HepG2 (cell line): ENCODE results near the gene ZNF831. TPM values are rescaled to one million over a fixed set of nuclear protein-coding genes. Genes with fewer than 3 reads are reported as not detected.

ENCODE experiments used
- ATAC-seq: fragments of 200-7000 bp; cut with Tn5 transposase; 3 replicates; pipeline ENCODE4 v1.9.1; 2020; ENCODE audit warnings: mild to moderate bottlenecking, moderate library complexity
- BruUV-seq: library from RNA; stranded (reverse); fragments of 400-500 nt; replicated peaks from 2 replicates; lab custom pipeline; 2021; lab: Mats Ljungman, UMichigan
- CTCF ChIA-PET: fragments of 300-600 bp; formaldehyde crosslinking; extraction: SDS; loops from one replicate; lab custom pipeline; 2021; ENCODE audit warnings: low total read pairs, inconsistent platforms, low intra/inter-chr PET ratio; lab: Yijun Ruan, JAX
- POLR2A ChIA-PET: fragments of 350-600 bp; sonication (Branson Sonifier 250); formaldehyde crosslinking; loops from one replicate; lab custom pipeline; 2020; ENCODE audit warnings: antibody characterized with exemption, inconsistent platforms; lab: Yijun Ruan, JAX
- DNase-seq: peaks from one replicate; pipeline ENCODE4 v3.0.0-alpha.2; 2015; ENCODE audit warnings: low spot score
- FAIRE-seq: peaks from 3 replicates; lab custom pipeline; 2011; peaks lifted over from hg19 to GRCh38; lab: Jason Lieb, UNC
- H2AFZ ChIP-seq: one replicate; pipeline ENCODE4 v1.6.1; 2011; ENCODE audit warnings: low read length, inconsistent platforms
- H3K27ac ChIP-seq: fragments of 300-600 bp; 3 replicates; pipeline ENCODE4 v1.8.0; 2011; ENCODE audit warnings: mixed run types, mild to moderate bottlenecking, mixed read lengths, low read length, inconsistent platforms; ENCODE audit not compliant: insufficient read depth; ENCODE audit errors: extremely low read length
- H3K27me3 ChIP-seq, 2 experiments: fragments of 200-600 bp in 1 of 2; 2 replicates in 1 of 2; 3 replicates in 1 of 2; pipeline versions ENCODE4 v1.6.0 to v1.8.0; 2011; ENCODE audit warnings: low read length in 2 of 2, mild to moderate bottlenecking in 2 of 2, moderate library complexity in 2 of 2, inconsistent platforms in 1 of 2; ENCODE audit not compliant: insufficient read depth in 2 of 2, control insufficient read depth in 1 of 2
- H3K36me3 ChIP-seq, 2 experiments: fragments of 200-600 bp in 1 of 2; replicated peaks in 1 of 2; 2 replicates in 1 of 2; 3 replicates in 1 of 2; pipeline versions ENCODE4 v1.5.1 to v1.8.0; 2011; ENCODE audit warnings: low read length in 2 of 2, inconsistent platforms in 1 of 2; ENCODE audit not compliant: insufficient read depth in 2 of 2, control insufficient read depth in 1 of 2
- H3K4me1 ChIP-seq: 2 replicates; pipeline ENCODE4 v1.5.1; 2012; ENCODE audit warnings: low read length, inconsistent platforms; ENCODE audit not compliant: insufficient read depth
- H3K4me2 ChIP-seq: 2 replicates; pipeline ENCODE4 v1.6.0; 2011; ENCODE audit warnings: low read depth, low read length, inconsistent platforms
- H3K4me3 ChIP-seq, 3 experiments: fragments of 200-600 bp in 1 of 3; sonication (generic), shearing (Covaris generic) in 1 of 3; replicated peaks in 1 of 3; 2 replicates each; pipeline ENCODE4 v1.5.1; 2011 to 2016; ENCODE audit warnings: low read length in 3 of 3, inconsistent platforms in 2 of 3, low read depth in 2 of 3, mild to moderate bottlenecking in 2 of 3, control low read depth in 1 of 3, mixed read lengths in 1 of 3; ENCODE audit not compliant: insufficient read depth in 1 of 3
- H3K79me2 ChIP-seq: one replicate; pipeline ENCODE4 v1.6.1; 2011; ENCODE audit warnings: low read length, inconsistent platforms; ENCODE audit not compliant: insufficient read depth
- H3K9ac ChIP-seq: 2 replicates; pipeline ENCODE4 v1.6.0; 2011; ENCODE audit warnings: mild to moderate bottlenecking, low read depth, low read length, inconsistent platforms; ENCODE audit not compliant: insufficient read depth
- H3K9me3 ChIP-seq: 2 replicates; pipeline ENCODE4 v1.5.1; 2012; ENCODE audit warnings: mild to moderate bottlenecking, low read length
- H4K20me1 ChIP-seq: 2 replicates; pipeline ENCODE4 v1.6.0; 2011; ENCODE audit warnings: inconsistent platforms, mild to moderate bottlenecking, low read length, moderate library complexity; ENCODE audit not compliant: insufficient read depth
- HDAC2 ChIP-seq: sonication (generic); formaldehyde crosslinking; IDR thresholded peaks from 2 replicates; pipeline ENCODE4 v1.4.0; 2020; ENCODE audit warnings: missing genetic modification reagents
- IKZF1 ChIP-seq: fragments of 450-650 bp; IDR thresholded peaks from 2 replicates; pipeline ENCODE4 v1.7.1; 2016
- KLF12 ChIP-seq: sonication (generic); formaldehyde crosslinking; IDR thresholded peaks from 2 replicates; pipeline ENCODE4 v1.4.0; 2020; ENCODE audit warnings: missing genetic modification reagents, borderline replicate concordance
- KMT2A ChIP-seq: sonication (generic); formaldehyde crosslinking; IDR thresholded peaks from 2 replicates; pipeline ENCODE4 v1.4.0; 2020; ENCODE audit warnings: missing genetic modification reagents
- SAP130 ChIP-seq: IDR thresholded peaks from 2 replicates; pipeline ENCODE4 v1.6.1; 2016; ENCODE audit warnings: low read depth
- ZSCAN30 ChIP-seq: sonication (generic); formaldehyde crosslinking; IDR thresholded peaks from 2 replicates; pipeline ENCODE4 v1.5.0; 2020; ENCODE audit warnings: mild to moderate bottlenecking, missing genetic modification reagents
- WGBS: methylation state at CpG from one replicate; pipeline ENCODE4 v1.1.6; 2017; ENCODE audit warnings: low lambda C conversion rate; 5-methylcytosine and 5-hydroxymethylcytosine counted together
- in situ Hi-C: cut with HindIII; loops from 2 replicates; pipeline ENCODE4 v1.10.0; 2017; ENCODE audit warnings: low pct_unique_long_range_greater_than_20kb; ENCODE audit not compliant: extremely low pct_ligation_motif_present
- intact Hi-C: fragments of 100-400 bp; cut with micrococcal nuclease; formaldehyde crosslinking; loops from one replicate; pipeline ENCODE4 v1.10.0; 2022; ENCODE audit not compliant: unreplicated experiment
- polyA plus RNA-seq, 8 experiments: library from polyadenylated mRNA; depleted of rRNA in 3 of 8; stranded (reverse) in 7 of 8; unstranded in 1 of 8; fragments of >200 nt; fragmentation: Illumina TruSeq in 4 of 8; extraction: Trizol in 4 of 8; gene quantifications; 2 replicates each; pipeline versions ENCODE4 v1.2.1 to v1.2.3, GENCODE V29; 2011 to 2016; ENCODE audit warnings: low read depth in 4 of 8, missing spikeins in 1 of 8, mixed read lengths in 1 of 8; ENCODE audit not compliant: insufficient read depth in 1 of 8
- total RNA-seq, 5 experiments: library from RNA; depleted of rRNA; stranded (reverse); fragments of >200 nt; fragmentation: Illumina TruSeq; extraction: Trizol; gene quantifications; 2 replicates each; pipeline ENCODE4 v1.2.3, GENCODE V29; 2016; ENCODE audit warnings: low read depth in 1 of 5
- TF ChIP-seq, protein P1 (sequence below): sonication (generic); formaldehyde crosslinking; IDR thresholded peaks from 2 replicates; pipeline ENCODE4 v1.5.0; 2020; ENCODE audit warnings: missing genetic modification reagents, mild to moderate bottlenecking, borderline replicate concordance
- TF ChIP-seq, protein P2 (sequence below): sonication (generic); formaldehyde crosslinking; IDR thresholded peaks from 2 replicates; pipeline ENCODE4 v1.9.0; 2021; ENCODE audit warnings: missing genetic modification reagents, borderline replicate concordance

The ZNF831 gene
- total and polyA plus RNA-seq, 2 of the 13 experiments (the other 11 are each of a cell fraction or from before 2014, with no cell fraction given) = not detected

DNA sequence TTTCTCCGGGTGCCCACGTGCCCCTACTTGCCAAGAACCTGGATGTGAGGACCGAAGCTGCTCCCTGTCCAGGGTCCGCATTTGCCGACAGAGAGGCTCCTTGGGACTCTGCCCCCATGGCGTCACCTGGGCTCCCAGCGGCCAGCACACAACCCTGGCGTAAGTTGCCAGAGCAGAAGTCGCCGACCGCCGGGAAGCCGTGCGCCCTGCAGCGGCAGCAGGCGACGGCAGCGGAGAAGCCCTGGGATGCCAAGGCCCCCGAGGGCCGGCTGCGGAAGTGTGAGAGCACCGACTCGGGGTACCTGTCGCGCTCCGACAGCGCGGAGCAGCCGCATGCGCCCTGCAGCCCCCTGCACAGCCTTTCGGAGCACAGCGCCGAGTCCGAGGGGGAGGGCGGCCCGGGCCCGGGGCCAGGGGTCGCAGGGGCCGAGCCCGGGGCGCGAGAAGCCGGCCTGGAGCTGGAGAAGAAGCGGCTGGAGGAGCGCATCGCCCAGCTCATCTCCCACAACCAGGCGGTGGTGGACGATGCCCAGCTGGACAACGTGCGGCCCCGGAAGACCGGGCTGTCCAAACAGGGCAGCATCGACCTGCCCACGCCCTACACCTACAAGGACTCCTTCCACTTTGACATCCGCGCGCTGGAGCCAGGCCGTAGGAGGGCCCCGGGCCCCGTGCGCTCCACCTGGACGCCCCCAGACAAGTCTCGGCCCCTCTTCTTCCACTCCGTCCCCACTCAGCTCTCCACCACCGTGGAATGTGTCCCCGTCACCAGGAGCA, 28.3 kb downstream of the ZNF831 start (continued):
- no peak for TF ChIP-seq SAP130 (CRISPR knock-in tag)
- no peak for TF ChIP-seq KMT2A (CRISPR knock-in tag)

DNA sequence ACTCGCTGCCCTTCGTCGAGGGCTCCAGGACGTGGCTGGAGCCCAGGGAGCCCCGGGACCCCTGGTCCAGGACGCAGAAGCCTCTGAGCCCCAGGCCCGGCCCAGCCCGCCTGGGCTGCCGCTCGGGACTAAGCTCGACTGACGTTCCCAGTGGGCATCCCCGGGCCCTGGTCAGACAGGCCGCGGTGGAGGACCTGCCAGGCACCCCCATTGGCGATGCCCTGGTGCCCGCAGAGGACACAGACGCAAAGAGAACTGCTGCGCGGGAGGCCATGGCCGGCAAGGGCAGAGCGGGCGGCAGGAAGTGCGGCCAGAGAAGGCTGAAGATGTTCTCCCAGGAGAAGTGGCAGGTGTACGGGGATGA, 28.9 kb downstream of the ZNF831 start:
- WGBS = 47% methylated on average over 25 of the region's 25 CpGs
- ATAC-seq (no peak; the same call in 2 of the 3 replicates), DNase-seq (no peak), FAIRE-seq (no peak)
- H2AFZ ChIP-seq = no peak overlapping the region
- ChIA-PET POLR2A (no interaction called here), CTCF (no interaction called here)
- in situ Hi-C loops (no loop called here), intact Hi-C loops (no loop called here)
- no peak overlapping the region for H3K9ac ChIP-seq
- no peak overlapping the region for H3K4me2 ChIP-seq
- H3K79me2 ChIP-seq = no peaks in the 10 kb centered on the region
- no peaks in the 10 kb centered on the region for H3K36me3 ChIP-seq
- H3K27me3 ChIP-seq = peaks cover 36 to 79% of the 10 kb centered on the region in 2 experiments; a peak in 4 of 5 replicates
- no peaks in the 10 kb centered on the region for H4K20me1 ChIP-seq
- no peaks in the 10 kb centered on the region for H3K9me3 ChIP-seq
- no peak for TF ChIP-seq ZSCAN30 (CRISPR knock-in tag)
- no peak for TF ChIP-seq KLF12 (CRISPR knock-in tag)
- TF ChIP-seq HDAC2 (CRISPR knock-in tag) = no peak
- TF ChIP-seq IKZF1 = no peak
- TF ChIP-seq, protein P1, sequence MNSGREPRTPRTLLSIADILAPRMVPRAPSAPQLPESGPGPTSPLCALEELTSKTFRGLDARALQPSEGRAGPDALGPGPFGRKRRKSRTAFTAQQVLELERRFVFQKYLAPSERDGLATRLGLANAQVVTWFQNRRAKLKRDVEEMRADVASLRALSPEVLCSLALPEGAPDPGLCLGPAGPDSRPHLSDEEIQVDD = no peak
- TF ChIP-seq, protein P2, sequence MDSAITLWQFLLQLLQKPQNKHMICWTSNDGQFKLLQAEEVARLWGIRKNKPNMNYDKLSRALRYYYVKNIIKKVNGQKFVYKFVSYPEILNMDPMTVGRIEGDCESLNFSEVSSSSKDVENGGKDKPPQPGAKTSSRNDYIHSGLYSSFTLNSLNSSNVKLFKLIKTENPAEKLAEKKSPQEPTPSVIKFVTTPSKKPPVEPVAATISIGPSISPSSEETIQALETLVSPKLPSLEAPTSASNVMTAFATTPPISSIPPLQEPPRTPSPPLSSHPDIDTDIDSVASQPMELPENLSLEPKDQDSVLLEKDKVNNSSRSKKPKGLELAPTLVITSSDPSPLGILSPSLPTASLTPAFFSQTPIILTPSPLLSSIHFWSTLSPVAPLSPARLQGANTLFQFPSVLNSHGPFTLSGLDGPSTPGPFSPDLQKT (CRISPR knock-in tag) = no peak
- H3K27ac ChIP-seq = no peak overlapping the region
- H3K4me1 ChIP-seq = no peaks in the 10 kb centered on the region
- no peak overlapping the region for H3K4me3 ChIP-seq
- BruUV-seq = no TSS peak
